Adrenal gland (tissue), 12 donors: Measurements from ENCODE around the gene VN1R5. TPM values are rescaled to one million over a fixed set of nuclear protein-coding genes. Genes with fewer than 3 reads are reported as not detected.
"Not testable (repeated sequence)": the region's sequence is repeated elsewhere in the genome, so short reads cannot be mapped to it uniquely, and the experiment has no call there.

Experiments
- DNase-seq, 7 donors: peaks; one replicate each; pipeline ENCODE4 v3.0.0-alpha.2; 2019 to 2020
- H3K27ac ChIP-seq, 5 donors: fragments of 200-600 bp; sonication (generic) in 4 of 5; 1 replicate in 3 of 5; 2 replicates in 2 of 5; pipeline versions ENCODE4 v1.5.1 to v1.8.0; 2016 to 2020; ENCODE audit warnings: mild to moderate bottlenecking in 1 of 5
- H3K27me3 ChIP-seq: fragments of 200-600 bp; 2 replicates; pipeline ENCODE4 v1.8.0; 2021
- H3K36me3 ChIP-seq, 2 donors: fragments of 200-600 bp; replicated peaks in 1 of 2; 1 replicate in 1 of 2; 2 replicates in 1 of 2; pipeline versions ENCODE4 v1.5.1 to v1.8.0; 2018 to 2022
- H3K4me1 ChIP-seq, 2 donors: fragments of 200-600 bp; replicated peaks in 1 of 2; 1 replicate in 1 of 2; 2 replicates in 1 of 2; pipeline versions ENCODE4 v1.5.1 to v1.8.0; 2018 to 2021
- H3K4me3 ChIP-seq, 4 donors: fragments of 200-600 bp; sonication (generic) in 3 of 4; one replicate each; pipeline ENCODE4 v1.5.1; 2016 to 2018
- H3K9me3 ChIP-seq, 3 donors: fragments of 200-600 bp; sonication (generic) in 1 of 3; replicated peaks in 1 of 3; 1 replicate in 2 of 3; 2 replicates in 1 of 3; pipeline versions ENCODE4 v1.5.1 to v1.8.0; 2016 to 2021
- POLR2A ChIP-seq, 2 donors: fragments of 450-650 bp; IDR thresholded peaks; one replicate each; pipeline ENCODE4 v1.6.1; 2017; ENCODE audit warnings: antibody characterized with exemption in 2 of 2, mild to moderate bottlenecking in 2 of 2, moderate library complexity in 1 of 2
- WGBS, 4 donors: extraction: QIAGEN DNeasy Blood & Tissue Kit in 2 of 4; methylation state at CpG; one replicate each; pipeline versions ENCODE4 v1.1.5 to v1.1.7; 2013 to 2017; 5-methylcytosine and 5-hydroxymethylcytosine counted together
- intact Hi-C, 2 donors: fragments of 100-400 bp; cut with DNase I; formaldehyde crosslinking; loops; one replicate each; pipeline versions ENCODE4 v1.14.1 to v1.15.0; 2022 to 2023
- polyA plus RNA-seq, 3 donors: library from polyadenylated mRNA; stranded (reverse); fragments of 200-250 nt in 2 of 3; fragments of 350-450 nt in 1 of 3; fragmentation: Illumina TruSeq in 1 of 3; extraction: RNeasy Lipid Tissue Mini Kit (QIAGEN cat#74804) in 1 of 3; gene quantifications; one replicate each; pipeline ENCODE4 v1.2.3, GENCODE V29; 2013 to 2014
- total RNA-seq, 9 donors: library from RNA; depleted of rRNA in 4 of 9; stranded (reverse); fragments of >200 nt in 4 of 9; fragments of 120-200 nt in 1 of 9; fragmentation: NEBNext Ultra II Directional in 1 of 9; extraction: Animal tissue kit (Norgen Biotek cat#: 25700) in 1 of 9; gene quantifications; one replicate each; pipeline versions ENCODE4 v1.1.0 to v1.2.4, GENCODE V29; 2013 to 2023
- TF ChIP-seq, protein P1 (sequence below), 6 experiments: fragments of 450-650 bp in 4 of 6; fragments of 200-600 bp in 2 of 6; sonication (generic) in 1 of 6; IDR thresholded peaks; 1 replicate in 5 of 6; 2 replicates in 1 of 6; pipeline versions ENCODE4 v1.5.1 to v1.8.0; 2016 to 2021; ENCODE audit warnings: antibody characterized with exemption in 6 of 6, mild to moderate bottlenecking in 2 of 6, moderate library complexity in 1 of 6
- donor health status: healthy with polysubstance abuse.
- donor health status: Bipolar disorder and iron deficiency.
- donor health status: DM: yes; HTN: yes; CAD: no.
- donor health status: DM: no; HTN: no; CAD: no.
- donor health status: DM: no; HTN: no; CAD: no.
- donor health status: DM: yes; HTN: yes; CAD: no.

Gene VN1R5
- total and polyA plus RNA-seq, 12 donors: not detected

DNA sequence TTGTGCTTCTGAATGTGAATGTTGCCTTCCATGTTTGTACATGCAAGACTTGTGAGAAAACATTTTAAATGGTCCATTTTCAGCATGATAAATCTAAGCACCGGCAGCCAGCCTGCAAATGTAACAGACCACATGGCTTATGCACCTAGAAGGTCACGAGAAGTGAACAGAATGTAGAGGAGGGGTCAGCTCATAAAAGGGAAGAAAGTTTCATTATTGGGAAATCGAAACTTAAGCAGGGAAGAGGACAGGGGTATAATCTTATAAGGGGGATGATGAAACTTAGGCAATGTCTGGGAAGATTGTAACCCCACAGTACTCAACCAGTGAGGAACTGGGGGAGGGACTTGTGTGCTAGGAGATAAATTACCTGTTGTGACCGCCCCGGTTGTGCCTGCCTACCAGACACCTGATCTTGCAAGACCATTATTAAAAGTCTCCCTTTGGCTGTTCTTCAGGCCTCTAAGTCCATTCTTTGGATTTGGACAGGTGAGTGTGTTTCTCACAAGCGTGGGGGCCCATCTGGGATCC is 37.7 kb upstream of the VN1R5 start:
- H3K4me1 ChIP-seq: no peaks in the 10 kb centered on the region
- no peak for TF ChIP-seq POLR2A (IDR thresholded peaks at IDR 0.05)
- TF ChIP-seq, protein P1, sequence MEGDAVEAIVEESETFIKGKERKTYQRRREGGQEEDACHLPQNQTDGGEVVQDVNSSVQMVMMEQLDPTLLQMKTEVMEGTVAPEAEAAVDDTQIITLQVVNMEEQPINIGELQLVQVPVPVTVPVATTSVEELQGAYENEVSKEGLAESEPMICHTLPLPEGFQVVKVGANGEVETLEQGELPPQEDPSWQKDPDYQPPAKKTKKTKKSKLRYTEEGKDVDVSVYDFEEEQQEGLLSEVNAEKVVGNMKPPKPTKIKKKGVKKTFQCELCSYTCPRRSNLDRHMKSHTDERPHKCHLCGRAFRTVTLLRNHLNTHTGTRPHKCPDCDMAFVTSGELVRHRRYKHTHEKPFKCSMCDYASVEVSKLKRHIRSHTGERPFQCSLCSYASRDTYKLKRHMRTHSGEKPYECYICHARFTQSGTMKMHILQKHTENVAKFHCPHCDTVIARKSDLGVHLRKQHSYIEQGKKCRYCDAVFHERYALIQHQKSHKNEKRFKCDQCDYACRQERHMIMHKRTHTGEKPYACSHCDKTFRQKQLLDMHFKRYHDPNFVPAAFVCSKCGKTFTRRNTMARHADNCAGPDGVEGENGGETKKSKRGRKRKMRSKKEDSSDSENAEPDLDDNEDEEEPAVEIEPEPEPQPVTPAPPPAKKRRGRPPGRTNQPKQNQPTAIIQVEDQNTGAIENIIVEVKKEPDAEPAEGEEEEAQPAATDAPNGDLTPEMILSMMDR (IDR thresholded peaks at IDR 0.05): no peak
- intact Hi-C loops: no loop called here
- no peak overlapping the region for H3K4me3 ChIP-seq
- H3K27me3 ChIP-seq: no peaks in the 10 kb centered on the region
- no peak for DNase-seq
- no peak overlapping the region for H3K27ac ChIP-seq
- no peaks in the 10 kb centered on the region for H3K9me3 ChIP-seq
- 56 to 83% (median 78%) methylated on average over 5 to 6 of the region's 6 CpGs for WGBS, 4 donors
- no peaks in the 10 kb centered on the region for H3K36me3 ChIP-seq

DNA sequence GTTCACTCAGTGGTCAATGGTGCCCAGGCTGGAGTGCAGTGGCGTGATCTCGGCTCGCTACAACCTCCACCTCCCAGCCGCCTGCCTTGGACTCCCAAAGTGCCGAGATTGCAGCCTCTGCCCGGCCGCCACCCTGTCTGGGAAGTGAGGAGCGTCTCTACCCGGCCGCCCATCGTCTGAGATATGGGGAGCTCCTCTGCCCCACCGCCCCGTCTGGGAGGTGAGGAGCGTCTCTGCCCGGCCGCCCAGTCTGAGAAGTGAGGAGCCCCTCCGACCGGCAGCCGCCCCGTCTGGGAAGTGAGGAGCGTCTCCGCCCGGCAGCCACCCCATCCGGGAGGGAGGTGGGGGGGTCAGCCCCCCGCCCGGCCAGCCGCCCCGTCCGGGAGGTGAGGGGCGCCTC is 35.6 kb upstream of the VN1R5 start:
- intact Hi-C loops, H3K36me3 ChIP-seq, H3K4me1 ChIP-seq, DNase-seq, H3K9me3 ChIP-seq, H3K27ac ChIP-seq, H3K27me3 ChIP-seq, H3K4me3 ChIP-seq: not testable (repeated sequence)
- WGBS, 4 donors: 89 to 100% (median 94%) methylated on average over 12 to 24 of the region's 30 CpGs; no CpG with 5 or more reads in 1 of the 4 donors

DNA sequence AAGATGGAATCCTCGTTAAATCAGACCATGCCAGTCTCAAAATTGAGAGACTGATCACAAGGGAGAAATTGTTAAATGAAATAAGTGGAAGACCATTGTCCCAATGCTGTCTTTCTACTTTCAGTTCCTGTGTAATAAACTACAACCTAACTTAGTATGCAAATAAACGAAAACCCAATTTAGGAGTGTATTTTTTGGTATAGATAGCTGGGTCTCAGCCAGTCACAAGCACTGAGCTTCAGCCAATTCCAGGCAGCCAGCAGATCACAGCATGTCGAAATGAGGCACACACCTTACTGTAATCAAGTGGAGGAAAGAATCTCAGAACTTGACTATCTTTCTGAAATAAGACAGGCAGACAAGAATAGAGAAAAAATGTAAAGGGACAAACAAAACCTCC is 33.0 kb upstream of the VN1R5 start:
- Histone ChIP-seq H3K27ac (no peak overlapping the region), H3K27me3 (no peaks in the 10 kb centered on the region), H3K4me1 (no peaks in the 10 kb centered on the region), H3K36me3 (no peaks in the 10 kb centered on the region), H3K4me3 (no peak overlapping the region), H3K9me3 (no peaks in the 10 kb centered on the region)
- no peak for DNase-seq
- no peak for TF ChIP-seq POLR2A (IDR thresholded peaks at IDR 0.05)
- TF ChIP-seq, protein P1 (IDR thresholded peaks at IDR 0.05): no peak
- intact Hi-C loops: no loop called here
- 54 to 62% (median 59%) methylated on average over 3 of the region's 3 CpGs for WGBS, 4 donors

DNA sequence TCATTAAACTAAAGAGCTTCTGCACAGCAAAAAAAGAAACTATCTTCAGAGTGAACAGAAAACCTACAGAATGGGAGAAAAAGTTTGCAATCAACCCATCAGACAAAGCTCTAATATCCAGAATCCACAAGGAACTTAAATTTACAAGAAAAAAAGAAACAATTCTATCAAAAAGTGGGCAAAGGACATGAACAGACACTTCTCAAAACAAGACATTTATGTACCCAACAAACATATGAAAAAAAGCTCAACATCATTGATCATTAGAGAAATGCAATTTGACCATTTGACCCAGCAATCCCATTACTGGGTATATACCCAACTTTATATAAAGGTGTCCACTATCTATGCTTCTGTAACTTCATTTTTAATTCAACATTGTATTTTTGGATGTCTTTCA is 31.1 kb upstream of the VN1R5 start:
- Histone ChIP-seq H3K9me3 (no peaks in the 10 kb centered on the region), H3K4me1 (no peaks in the 10 kb centered on the region), H3K4me3 (no peak overlapping the region), H3K36me3 (no peaks in the 10 kb centered on the region), H3K27ac (no peak overlapping the region), H3K27me3 (no peaks in the 10 kb centered on the region)
- no peak for DNase-seq
- intact Hi-C loops: no loop called here
- TF ChIP-seq, protein P1 (IDR thresholded peaks at IDR 0.05): no peak
- TF ChIP-seq POLR2A (IDR thresholded peaks at IDR 0.05): no peak

DNA sequence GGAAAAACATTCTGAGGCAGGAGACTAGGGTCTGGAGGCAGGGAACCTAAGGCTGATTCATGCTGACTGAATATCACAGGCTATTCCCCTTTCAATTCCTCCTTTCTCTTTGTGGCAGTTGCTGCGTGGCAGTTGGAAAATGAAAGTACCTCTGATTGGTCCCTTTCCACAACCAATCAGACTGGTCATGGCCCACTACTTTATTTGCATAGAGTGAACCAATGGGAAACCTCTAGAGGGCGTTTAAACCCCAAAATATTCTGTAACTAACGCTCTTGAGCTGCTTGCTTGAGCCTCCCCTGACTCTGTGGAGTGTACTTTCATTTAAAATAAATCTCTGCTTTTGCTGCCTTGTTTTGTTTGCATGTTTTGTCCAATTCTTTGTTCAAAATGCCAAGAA is 27.7 kb upstream of the VN1R5 start:
- WGBS, 4 donors: 40 to 61% (median 56%) methylated on average over 3 of the region's 3 CpGs
- TF ChIP-seq POLR2A (IDR thresholded peaks at IDR 0.05): no peak
- TF ChIP-seq, protein P1 (IDR thresholded peaks at IDR 0.05): no peak

More for the DNA sequence above, 27.7 kb upstream of the VN1R5 start:
- no peak for DNase-seq
- Histone ChIP-seq H3K36me3 (no peaks in the 10 kb centered on the region), H3K4me3 (no peak overlapping the region), H3K27me3 (no peaks in the 10 kb centered on the region), H3K9me3 (no peaks in the 10 kb centered on the region), H3K27ac (no peak overlapping the region), H3K4me1 (no peaks in the 10 kb centered on the region)
- intact Hi-C loops: no loop called here
